Right renal cortex interstitium (tissue), 3 donors: ENCODE data around the gene POGLUT3. TPM values are rescaled to one million over a fixed set of nuclear protein-coding genes. Genes with fewer than 3 reads are reported as not detected.
A peak's percentile ranks its signal among the peaks of the same experiment; 100 is the strongest.

Experiments used
- DNase-seq, 3 donors: peaks; one replicate each; pipeline ENCODE4 v3.0.0-alpha.2; 2013; ENCODE audit warnings: low read depth in 3 of 3, low spot score in 2 of 3
- polyA plus RNA-seq, 3 donors: library from polyadenylated mRNA; unstranded; fragments of 120-200 nt; gene quantifications; one replicate each; pipeline ENCODE4 v1.2.1, GENCODE V29; 2013; ENCODE audit not compliant: insufficient read length in 3 of 3

POGLUT3 gene
- polyA plus RNA-seq, 3 donors = 39.8 to 46.0 (median 45.2) TPM

DNA sequence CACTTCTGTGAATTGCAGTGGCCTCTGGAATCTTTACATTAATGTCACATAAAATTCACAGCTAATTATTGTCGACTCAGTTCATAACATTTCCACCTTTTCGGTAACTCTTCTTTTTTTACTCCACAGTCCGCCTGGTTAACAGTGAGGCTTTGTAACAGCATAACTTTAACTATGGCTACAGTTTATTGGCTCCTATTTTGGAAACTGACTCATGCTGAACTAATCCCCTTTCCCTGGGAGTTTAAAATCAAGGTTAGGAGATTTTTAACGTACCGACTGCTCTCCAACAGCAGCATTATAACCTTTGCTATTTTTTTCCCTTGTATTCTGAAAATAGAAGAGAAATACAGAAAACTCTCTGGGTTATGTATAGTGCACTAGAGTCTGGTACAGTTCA, 3.2 kb upstream of the POGLUT3 start:
- no peak for DNase-seq

DNA sequence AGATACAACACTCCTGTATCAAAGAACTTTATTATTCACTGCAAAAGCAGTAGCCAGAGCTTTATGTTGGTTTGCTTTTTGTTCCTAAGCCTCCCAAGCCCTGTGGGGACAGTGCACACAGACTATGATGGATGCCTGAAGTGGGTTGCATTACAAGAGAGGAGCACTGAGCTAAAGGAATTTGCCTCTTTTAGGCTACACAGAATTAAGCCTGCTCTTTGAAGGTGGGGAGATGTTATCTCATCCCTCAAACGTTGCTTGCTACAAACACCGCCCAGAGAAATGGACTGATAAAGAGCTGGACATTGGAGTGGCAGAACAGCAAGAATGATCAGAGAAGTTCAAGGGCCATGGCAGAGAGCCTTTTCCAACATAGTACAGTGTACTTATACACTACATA, 2.5 kb upstream of the POGLUT3 start:
- DNase-seq = no peak

DNA sequence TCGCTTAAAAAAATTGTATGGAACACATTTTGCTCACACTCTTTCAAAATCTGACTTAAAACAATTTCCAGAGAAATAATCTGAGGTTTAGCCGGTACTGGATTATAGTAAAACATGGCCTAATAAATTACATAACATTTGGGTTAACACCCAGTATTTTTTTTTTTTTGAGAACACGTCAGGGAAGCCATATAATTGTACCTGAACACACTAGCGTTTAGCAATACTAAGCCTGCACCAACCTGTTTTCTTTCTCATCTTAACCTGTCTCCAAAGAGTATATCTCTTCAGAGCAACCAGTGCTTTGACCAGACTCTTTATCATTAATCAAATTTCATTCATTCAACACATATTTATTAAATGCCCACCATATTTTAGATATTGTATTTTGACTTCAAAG, 2.0 kb upstream of the POGLUT3 start:
- no peak for DNase-seq

GRCh38 chr11:108498816-108499408, 728 bp upstream of the POGLUT3 start:
- no peak for DNase-seq

GRCh38 chr11:108497317-108498045, 703 bp downstream of the POGLUT3 start:
- DNase-seq = peak; percentile 85 to 89 (median 87)

DNA sequence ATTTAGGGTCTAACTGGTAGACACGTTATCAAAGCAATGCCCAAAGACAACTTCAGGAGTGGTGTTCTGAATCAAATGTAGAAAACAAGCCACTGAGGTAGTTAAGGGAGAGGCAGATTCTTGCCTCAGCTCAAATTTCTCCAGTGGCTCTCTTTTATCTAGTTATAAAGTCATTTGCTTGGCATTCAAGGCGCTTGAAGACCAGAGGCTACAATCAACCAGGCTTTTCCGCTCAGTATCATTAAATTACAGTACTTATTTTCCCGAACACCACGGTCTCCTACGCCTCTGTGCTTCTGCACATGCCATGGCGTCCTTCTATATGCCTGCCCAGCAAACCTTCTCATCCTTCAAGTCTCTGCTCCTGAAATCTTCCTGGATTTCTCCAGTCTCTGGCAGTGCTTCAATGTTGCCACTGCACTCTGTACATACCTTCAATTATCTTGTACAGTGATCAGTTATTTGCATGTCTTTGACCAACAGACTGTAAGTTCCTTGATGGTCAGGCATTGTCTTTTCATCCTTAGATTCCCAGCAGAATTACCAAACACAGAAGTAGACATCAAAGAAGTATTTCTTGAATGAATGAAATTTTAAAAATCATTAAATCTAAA, 1.4 kb downstream of the POGLUT3 start:
- DNase-seq = peak in 1 of 3 donors; percentile 5

DNA sequence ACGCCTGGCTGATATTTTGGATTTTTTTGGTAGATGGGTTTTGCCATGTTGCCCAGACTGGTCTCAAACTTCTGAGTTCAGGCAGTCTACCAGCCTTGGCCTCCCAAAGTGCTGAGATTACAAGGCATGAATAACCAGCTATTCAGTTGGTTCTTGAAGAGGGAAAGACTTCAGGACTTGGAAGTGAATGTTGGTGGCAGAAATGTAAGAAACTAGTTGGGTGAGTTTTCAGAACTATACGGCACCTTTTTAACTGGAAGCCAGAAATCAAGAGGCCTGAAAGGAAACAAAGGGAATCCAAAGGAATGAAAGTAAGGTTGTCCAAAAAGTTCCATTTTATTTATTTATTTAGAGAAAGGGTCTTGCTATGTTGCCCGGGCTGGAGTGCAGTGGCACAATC, 2.9 kb downstream of the POGLUT3 start:
- DNase-seq = no peak

DNA sequence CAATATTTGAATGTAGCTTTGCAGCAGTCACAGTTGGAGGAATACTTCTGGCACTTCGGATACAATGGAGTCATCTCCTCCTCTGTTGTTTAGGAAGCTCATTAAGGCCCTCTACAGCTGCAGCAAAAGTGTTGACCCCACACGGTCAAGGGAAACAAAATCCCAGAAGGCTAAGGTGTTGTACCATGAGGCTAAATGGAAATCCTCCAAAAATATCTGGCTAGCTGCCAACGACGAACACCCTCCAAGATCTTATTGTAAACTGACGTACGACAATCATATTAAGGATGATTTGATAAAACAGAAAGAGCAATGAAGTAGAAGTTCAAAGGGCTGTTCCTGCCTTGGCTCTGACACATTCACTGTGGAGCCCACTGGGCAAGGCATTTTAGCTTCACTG, 4.0 kb downstream of the POGLUT3 start:
- DNase-seq = no peak

DNA sequence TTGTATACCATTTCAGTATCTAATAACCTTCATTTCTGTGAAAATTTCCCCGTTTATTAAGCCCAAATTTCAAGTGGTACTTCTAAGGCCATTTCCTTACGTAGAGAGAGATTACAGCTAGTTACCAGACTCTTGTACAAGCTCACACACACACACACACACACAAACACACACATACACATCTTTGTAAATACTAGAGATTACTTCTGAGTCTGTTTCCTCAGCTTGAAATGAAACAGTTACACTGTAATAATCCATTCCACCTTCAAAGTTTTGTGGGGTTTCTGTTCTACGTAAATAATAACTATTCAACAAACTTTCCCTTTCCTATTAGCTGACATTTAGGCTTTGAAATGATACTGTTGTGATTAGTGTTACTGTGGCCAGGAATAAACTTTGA, 6.2 kb downstream of the POGLUT3 start:
- DNase-seq = no peak

DNA sequence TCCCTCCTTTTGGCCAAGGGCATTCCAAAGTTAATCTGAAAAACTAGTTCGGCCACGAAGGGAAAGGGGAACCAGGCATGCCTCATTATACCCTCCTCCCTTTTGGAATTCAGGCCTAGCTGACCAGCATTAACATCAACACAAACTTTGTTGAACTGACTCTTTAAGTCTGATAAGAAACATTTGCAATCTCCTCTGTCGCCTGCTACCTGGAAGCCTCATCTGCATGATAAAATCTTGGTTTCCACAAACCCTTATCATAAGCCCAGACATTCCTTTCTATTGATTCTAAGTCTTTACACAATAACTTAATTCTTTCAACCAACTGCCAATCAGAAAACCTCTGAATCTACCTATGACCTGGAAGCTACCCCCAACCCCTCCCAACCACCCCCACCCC, 11.4 kb downstream of the POGLUT3 start:
- DNase-seq = no peak

- no peak for DNase-seq
Measured at GRCh38 chr11:108486331-108486730, 11.9 kb downstream of the POGLUT3 start.

DNA sequence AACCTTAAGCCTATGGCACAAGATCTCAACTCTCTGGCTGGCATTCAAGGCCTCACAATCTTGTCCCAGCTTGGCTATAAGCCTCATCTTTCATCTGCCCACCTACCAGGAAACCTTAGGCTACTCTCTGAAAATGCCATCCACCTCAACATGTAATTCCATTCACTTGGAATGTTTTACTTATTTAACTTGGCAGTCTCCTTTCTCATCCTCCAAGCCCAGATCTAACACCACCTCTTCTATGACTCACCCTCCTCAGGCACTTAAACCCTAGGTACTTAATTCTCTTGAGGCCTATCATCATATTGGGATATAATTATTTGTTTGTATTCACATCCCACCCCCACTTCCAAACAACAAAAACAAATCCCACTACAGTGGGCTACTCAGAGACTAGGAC, 15.0 kb downstream of the POGLUT3 start:
- no peak for DNase-seq

- DNase-seq = no peak
Measured at GRCh38 chr11:108474664-108475463, 23.3 kb downstream of the POGLUT3 start.

DNA sequence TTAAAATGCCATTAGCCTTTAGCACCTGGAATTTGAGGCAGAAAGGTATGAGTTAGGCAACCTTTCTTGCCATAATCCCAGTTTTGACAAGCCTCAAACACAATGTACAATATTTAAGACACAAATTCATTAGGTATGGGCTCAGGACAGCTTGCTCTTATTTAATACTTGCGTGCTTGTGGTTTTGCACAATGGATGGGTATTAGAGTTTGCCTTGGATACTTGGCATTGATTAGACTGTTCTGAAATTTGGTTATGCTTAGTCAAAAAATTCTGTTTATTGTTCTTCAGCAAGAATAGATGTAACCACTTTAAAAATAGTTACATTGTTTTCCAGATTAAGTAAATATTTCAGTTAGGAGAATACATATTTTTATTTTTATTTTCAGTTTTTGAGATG, 25.5 kb downstream of the POGLUT3 start:
- DNase-seq = no peak

GRCh38 chr11:108468478-108468864, 29.7 kb downstream of the POGLUT3 start:
- no peak for DNase-seq

DNA sequence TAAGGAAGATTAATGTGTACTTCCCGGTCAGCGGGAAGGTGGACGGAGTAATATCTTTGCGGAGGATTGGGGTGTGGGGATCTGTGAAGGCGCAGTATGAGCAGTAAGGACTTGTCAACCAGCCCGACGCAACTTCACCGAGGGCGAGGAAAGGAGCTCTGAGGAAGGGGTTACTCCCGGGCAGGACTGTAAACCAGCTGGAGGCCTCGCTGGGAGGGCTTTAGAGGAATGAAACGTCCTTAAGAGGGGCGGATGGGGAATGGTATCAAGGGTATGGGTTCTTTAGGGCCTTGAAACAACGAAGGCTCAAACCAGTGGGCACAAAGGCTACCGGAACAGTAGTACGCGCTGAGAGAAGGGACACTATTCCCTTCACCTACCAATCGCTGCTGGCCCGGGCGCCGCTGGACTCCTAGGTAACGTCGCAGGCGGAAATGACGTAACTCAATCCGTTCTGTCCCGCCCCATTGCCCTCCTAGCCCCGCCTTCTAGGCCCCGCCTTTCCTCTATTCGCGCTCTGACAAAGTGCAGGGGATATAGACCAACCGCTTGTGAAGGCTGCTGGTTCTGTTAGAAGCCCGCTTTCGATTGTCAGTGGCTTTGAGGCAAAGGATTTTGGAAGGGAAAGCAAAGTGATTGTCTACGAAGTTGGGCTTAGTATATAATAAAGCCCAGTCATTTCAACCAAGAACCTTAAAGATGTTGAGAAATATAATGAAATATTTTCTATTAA, 30.9 kb downstream of the POGLUT3 start, which contains the start of gene C11orf65:
Gene C11orf65, minus strand, starts transcription at position 439 of the 733 bp plus-strand sequence. CDS start 5,970 bp downstream, outside the sequence.
- peak; percentile 96 to 97 (median 97) for DNase-seq

GRCh38 chr11:108466405-108466804, 31.8 kb downstream of the POGLUT3 start:
- DNase-seq = no peak

DNA sequence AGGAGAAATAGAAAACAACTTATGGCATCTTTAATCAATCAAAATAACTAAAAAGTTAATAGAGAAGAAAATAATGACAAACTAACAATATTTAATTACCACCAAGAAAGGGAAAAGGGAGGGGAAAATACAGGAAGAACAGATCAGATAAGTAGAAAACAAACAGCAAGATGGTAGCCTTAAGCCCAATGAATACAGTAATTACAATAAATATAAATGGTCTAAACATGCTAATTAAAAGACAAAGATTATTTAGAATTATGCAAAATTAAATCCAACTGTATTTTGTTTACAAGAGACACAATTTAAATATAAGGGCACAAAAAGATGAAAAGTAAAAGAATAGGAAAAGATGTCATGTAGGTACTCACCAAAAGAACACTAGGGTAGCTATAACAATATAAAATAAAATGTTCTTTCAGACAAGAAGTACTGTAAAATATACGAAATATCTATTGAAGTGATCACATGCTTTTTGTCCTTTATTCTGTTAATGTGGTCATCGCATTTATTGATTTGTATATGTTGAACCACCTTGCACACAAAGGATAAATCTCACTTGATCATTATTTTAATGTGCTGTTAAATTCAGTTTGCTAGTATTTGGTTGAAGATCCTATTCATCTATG, 44.9 kb downstream of the POGLUT3 start:
- no peak for DNase-seq
